ENCODE results near the gene JAKMIP3. TPM values are rescaled to one million over a fixed set of nuclear protein-coding genes. Genes with fewer than 3 reads are reported as not detected.

The JAKMIP3 gene
- total RNA-seq, 1 donor from 2014 or later = 0.17 TPM

GRCh38 chr10:132061465-132061864 lies 4.3 kb upstream of the JAKMIP3 start:
- H3K9me3 Mint-ChIP-seq (ENCODE audit: low read depth) = no peaks in the 10 kb centered on the region
- DNase-seq (ENCODE audit: low spot score, unreplicated experiment) = no peak
- peaks cover 7% of the 10 kb centered on the region for H3K4me1 Mint-ChIP-seq (ENCODE audit: low read depth)
- H3K27ac Mint-ChIP-seq = no peak overlapping the region
- no peak for TF ChIP-seq CTCF (IDR thresholded peaks at IDR 0.05; ENCODE audit: unreplicated experiment)
- H3K27me3 Mint-ChIP-seq = peaks cover 44% of the 10 kb centered on the region
- no peak overlapping the region for H3K4me3 Mint-ChIP-seq (ENCODE audit: low read depth)
- no peaks in the 10 kb centered on the region for H3K36me3 Mint-ChIP-seq (ENCODE audit: insufficient read depth)

- H3K36me3 Mint-ChIP-seq (ENCODE audit: insufficient read depth) = no peaks in the 10 kb centered on the region
- peaks cover 12% of the 10 kb centered on the region for H3K4me1 Mint-ChIP-seq (ENCODE audit: low read depth)
- DNase-seq (ENCODE audit: low spot score, unreplicated experiment) = no peak
- H3K27ac Mint-ChIP-seq = no peak overlapping the region
- no peaks in the 10 kb centered on the region for H3K9me3 Mint-ChIP-seq (ENCODE audit: low read depth)
- peaks cover 48% of the 10 kb centered on the region for H3K27me3 Mint-ChIP-seq
- no peak overlapping the region for H3K4me3 Mint-ChIP-seq (ENCODE audit: low read depth)
- TF ChIP-seq CTCF (IDR thresholded peaks at IDR 0.05; ENCODE audit: unreplicated experiment) = no peak
These were observed 3.6 kb upstream of the JAKMIP3 start for GRCh38 chr10:132062116-132062515.

- Mint-ChIP-seq H3K4me3 (ENCODE audit: low read depth) (no peak overlapping the region), H3K9me3 (ENCODE audit: low read depth) (no peaks in the 10 kb centered on the region), H3K4me1 (ENCODE audit: low read depth) (peaks cover 13% of the 10 kb centered on the region), H3K27me3 (peaks cover 45% of the 10 kb centered on the region), H3K36me3 (ENCODE audit: insufficient read depth) (no peaks in the 10 kb centered on the region), H3K27ac (no peak overlapping the region)
- TF ChIP-seq CTCF (IDR thresholded peaks at IDR 0.05; ENCODE audit: unreplicated experiment) = no peak
- no peak for DNase-seq (ENCODE audit: low spot score, unreplicated experiment)
These were observed 2.9 kb upstream of the JAKMIP3 start for GRCh38 chr10:132062641-132063390.

GRCh38 chr10:132063432-132063831 lies 2.3 kb upstream of the JAKMIP3 start:
- H3K36me3 Mint-ChIP-seq (ENCODE audit: insufficient read depth) = no peaks in the 10 kb centered on the region
- no peaks in the 10 kb centered on the region for H3K9me3 Mint-ChIP-seq (ENCODE audit: low read depth)
- DNase-seq (ENCODE audit: low spot score, unreplicated experiment) = no peak
- peaks cover 13% of the 10 kb centered on the region for H3K4me1 Mint-ChIP-seq (ENCODE audit: low read depth)
- no peak overlapping the region for H3K27ac Mint-ChIP-seq
- TF ChIP-seq CTCF (IDR thresholded peaks at IDR 0.05; ENCODE audit: unreplicated experiment) = no peak
- H3K4me3 Mint-ChIP-seq (ENCODE audit: low read depth) = no peak overlapping the region
- H3K27me3 Mint-ChIP-seq = peaks cover 43% of the 10 kb centered on the region

GRCh38 chr10:132064082-132064755 lies 1.5 kb upstream of the JAKMIP3 start:
- Mint-ChIP-seq H3K9me3 (ENCODE audit: low read depth) (no peaks in the 10 kb centered on the region), H3K27me3 (peaks cover 41% of the 10 kb centered on the region), H3K27ac (no peak overlapping the region), H3K4me3 (ENCODE audit: low read depth) (no peak overlapping the region), H3K36me3 (ENCODE audit: insufficient read depth) (no peaks in the 10 kb centered on the region), H3K4me1 (ENCODE audit: low read depth) (peaks cover 13% of the 10 kb centered on the region)
- DNase-seq (ENCODE audit: low spot score, unreplicated experiment) = no peak
- TF ChIP-seq CTCF (IDR thresholded peaks at IDR 0.05; ENCODE audit: unreplicated experiment) = no peak

Measured in progenitor cell of endocrine pancreas (in vitro differentiated cells).